ENCODE data around the gene PGD. TPM values are rescaled to one million over a fixed set of nuclear protein-coding genes. Genes with fewer than 3 reads are reported as not detected.

PGD gene
- total RNA-seq, 2 donors from 2014 or later = 77.1 to 151 TPM

DNA sequence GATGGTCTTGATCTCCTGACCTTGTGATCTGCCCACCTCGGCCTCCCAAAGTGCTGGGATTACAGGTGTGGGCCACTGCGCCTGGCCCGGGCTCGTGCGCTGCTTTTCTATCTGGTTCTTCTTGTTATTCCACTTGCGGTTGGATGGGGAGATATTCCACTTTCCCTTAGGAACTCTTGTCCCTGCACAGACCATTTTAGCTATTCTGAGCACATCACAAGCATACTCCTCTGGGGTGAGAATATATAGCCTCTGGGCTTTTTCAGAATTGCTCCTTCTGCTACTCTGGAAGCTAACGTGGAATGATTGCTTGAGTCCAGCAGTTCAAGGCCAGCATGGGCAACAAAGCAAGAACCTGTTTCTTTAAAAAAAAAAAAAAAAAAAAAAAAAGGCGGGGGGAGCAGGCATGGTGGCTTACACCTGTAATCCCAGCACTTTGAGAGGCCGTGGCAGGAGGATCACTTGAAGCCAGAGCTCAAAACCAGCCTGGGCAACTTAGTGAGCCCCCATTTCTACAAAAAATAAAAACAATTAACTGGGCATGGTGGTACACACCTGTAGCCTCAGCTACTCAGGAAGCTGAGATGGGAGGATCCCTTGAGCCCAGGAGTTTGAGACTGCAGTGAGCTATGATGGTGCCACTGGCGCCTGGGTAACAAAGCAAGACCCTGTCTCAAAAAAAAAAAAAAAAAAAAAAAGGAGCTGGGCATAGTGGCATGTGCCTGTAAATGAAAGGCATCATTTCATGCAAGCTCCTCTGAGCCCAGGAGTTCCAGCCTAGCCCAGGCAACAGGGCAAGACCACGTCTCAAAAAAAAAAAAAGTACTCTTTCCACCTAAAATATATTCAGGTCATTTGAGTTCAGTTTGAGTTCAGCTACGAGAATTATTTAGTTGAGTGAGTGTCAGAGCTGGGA is 11.8 kb upstream of the PGD start:
- 80% methylated on average over 12 of the region's 12 CpGs for WGBS
- H3K4me3 ChIP-seq = no peak overlapping the region
- TF ChIP-seq POLR2A (IDR thresholded peaks at IDR 0.05) (no peak), POLR2AphosphoS5 (IDR thresholded peaks at IDR 0.05) (no peak)
- TF ChIP-seq, protein P1, sequence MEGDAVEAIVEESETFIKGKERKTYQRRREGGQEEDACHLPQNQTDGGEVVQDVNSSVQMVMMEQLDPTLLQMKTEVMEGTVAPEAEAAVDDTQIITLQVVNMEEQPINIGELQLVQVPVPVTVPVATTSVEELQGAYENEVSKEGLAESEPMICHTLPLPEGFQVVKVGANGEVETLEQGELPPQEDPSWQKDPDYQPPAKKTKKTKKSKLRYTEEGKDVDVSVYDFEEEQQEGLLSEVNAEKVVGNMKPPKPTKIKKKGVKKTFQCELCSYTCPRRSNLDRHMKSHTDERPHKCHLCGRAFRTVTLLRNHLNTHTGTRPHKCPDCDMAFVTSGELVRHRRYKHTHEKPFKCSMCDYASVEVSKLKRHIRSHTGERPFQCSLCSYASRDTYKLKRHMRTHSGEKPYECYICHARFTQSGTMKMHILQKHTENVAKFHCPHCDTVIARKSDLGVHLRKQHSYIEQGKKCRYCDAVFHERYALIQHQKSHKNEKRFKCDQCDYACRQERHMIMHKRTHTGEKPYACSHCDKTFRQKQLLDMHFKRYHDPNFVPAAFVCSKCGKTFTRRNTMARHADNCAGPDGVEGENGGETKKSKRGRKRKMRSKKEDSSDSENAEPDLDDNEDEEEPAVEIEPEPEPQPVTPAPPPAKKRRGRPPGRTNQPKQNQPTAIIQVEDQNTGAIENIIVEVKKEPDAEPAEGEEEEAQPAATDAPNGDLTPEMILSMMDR (IDR thresholded peaks at IDR 0.05) = no peak
- no peaks in the 10 kb centered on the region for H3K36me3 ChIP-seq
- no peak for DNase-seq (ENCODE audit: low spot score)
- peak overlapping the region in 1 of 2 donors; percentile 44 for H3K27ac ChIP-seq
- intact Hi-C loops (cut with DNase I) = no loop called here
- no peaks in the 10 kb centered on the region for H3K9me3 ChIP-seq
- no peaks in the 10 kb centered on the region for H3K27me3 ChIP-seq (replicated peaks; ENCODE audit: insufficient read depth)
- H3K4me1 ChIP-seq (replicated peaks) = no peaks in the 10 kb centered on the region

DNA sequence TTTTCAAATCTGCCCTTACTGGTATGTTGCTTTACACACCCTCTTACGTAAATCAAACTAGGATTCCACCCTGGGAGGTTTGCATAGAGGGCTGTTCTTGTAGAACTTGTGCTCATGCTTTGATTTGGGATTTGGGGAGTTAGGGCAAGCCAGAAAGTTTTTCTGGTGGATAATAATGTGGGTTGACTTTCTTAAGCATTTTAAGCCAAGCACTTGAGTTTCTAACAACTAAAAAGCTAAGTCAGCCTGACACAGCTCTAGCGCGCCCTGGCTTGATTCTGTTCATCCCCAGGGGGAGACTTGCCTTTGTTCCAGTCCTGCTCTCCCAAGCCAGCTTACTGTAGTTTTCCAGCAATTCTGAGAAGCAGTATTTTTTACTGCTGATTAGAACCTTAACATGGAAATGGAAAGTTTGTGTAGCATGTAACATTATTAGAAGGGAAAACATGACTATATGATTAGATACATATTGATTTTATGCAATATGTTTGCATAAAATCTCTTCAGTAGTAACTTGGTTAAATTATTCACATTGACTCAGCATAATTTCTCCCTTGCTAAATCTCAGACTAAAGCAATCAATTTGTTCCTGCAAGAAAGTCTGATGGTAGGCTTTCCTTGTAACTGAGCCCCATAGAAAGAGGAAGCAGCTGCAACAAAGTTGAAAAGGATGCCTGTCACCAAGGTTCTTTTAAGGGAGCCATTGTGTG is 11.0 kb upstream of the PGD start:
- Histone ChIP-seq H3K36me3 (no peaks in the 10 kb centered on the region), H3K4me1 (replicated peaks) (no peaks in the 10 kb centered on the region), H3K4me3 (no peak overlapping the region), H3K9me3 (no peaks in the 10 kb centered on the region), H3K27ac (peak overlapping the region in 1 of 2 donors; percentile 44), H3K27me3 (replicated peaks; ENCODE audit: insufficient read depth) (no peaks in the 10 kb centered on the region)
- 9% methylated on average over 3 of the region's 3 CpGs for WGBS
- TF ChIP-seq, protein P1 (IDR thresholded peaks at IDR 0.05) = no peak
- no peak for TF ChIP-seq POLR2AphosphoS5 (IDR thresholded peaks at IDR 0.05)
- no peak for TF ChIP-seq POLR2A (IDR thresholded peaks at IDR 0.05)
- intact Hi-C loops (cut with DNase I) = no loop called here
- no peak for DNase-seq (ENCODE audit: low spot score)

DNA sequence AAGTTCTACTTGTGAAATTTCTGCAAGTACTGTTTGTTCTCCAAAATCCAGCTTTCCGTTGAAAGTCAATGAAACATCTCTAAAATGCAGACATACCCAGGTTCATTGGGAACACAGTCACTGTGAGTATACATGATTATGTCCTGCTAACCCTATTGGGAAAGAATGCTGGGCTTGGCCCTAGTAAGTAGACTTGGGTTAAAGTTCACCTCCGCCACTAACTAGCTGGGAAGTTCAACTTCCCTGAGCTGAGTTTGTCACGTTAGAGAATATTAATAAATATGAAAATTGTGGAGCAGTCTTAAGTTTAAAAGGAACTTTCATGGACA is 10.5 kb upstream of the PGD start:
- intact Hi-C loops (cut with DNase I) = no loop called here
- Histone ChIP-seq H3K4me1 (replicated peaks) (no peaks in the 10 kb centered on the region), H3K4me3 (no peak overlapping the region), H3K27me3 (replicated peaks; ENCODE audit: insufficient read depth) (no peaks in the 10 kb centered on the region), H3K27ac (no peak overlapping the region), H3K9me3 (no peaks in the 10 kb centered on the region), H3K36me3 (no peaks in the 10 kb centered on the region)
- TF ChIP-seq POLR2AphosphoS5 (IDR thresholded peaks at IDR 0.05) (no peak), POLR2A (IDR thresholded peaks at IDR 0.05) (no peak)
- TF ChIP-seq, protein P1 (IDR thresholded peaks at IDR 0.05) = no peak
- 57% methylated on average over 3 of the region's 3 CpGs for WGBS
- DNase-seq (ENCODE audit: low spot score) = no peak

DNA sequence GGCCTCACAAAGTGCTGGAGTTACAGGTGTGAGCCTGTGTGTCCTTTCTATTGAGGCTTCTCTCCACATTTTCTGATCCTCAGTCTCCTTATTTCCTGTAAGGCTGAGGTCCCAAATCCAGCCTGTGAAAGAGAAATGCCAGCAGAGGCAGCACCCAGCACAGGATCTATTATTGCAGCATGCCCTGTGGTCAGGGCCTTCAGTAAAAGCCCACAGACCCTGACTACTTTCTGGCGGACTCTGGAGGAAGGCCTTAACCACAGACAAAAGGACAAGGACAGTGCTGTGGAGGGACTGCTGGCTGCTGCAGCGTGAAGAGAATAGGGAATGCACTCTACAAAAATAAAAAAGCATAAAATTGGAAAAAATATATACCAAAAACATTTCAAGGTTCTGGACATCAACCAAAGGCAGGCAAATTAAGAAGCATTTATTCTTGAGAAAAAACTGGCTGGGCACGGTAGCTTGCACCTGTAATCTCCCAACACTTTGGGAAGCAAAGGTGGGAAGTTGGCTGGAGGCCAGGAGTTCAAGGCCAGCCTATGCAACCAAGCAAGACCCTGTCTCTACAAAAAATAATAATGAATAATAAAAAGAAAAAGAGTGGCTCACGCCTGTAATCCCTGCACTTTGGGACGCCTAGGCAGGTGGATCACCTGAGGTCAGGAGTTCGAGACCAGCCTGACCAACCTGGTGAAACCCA is 9.4 kb upstream of the PGD start:
- no peak for DNase-seq (ENCODE audit: low spot score)
- Histone ChIP-seq H3K4me1 (replicated peaks) (no peaks in the 10 kb centered on the region), H3K4me3 (no peak overlapping the region), H3K27ac (no peak overlapping the region), H3K27me3 (replicated peaks; ENCODE audit: insufficient read depth) (no peaks in the 10 kb centered on the region), H3K9me3 (no peaks in the 10 kb centered on the region), H3K36me3 (no peaks in the 10 kb centered on the region)
- TF ChIP-seq, protein P1 (IDR thresholded peaks at IDR 0.05) = no peak
- no peak for TF ChIP-seq POLR2AphosphoS5 (IDR thresholded peaks at IDR 0.05)
- TF ChIP-seq POLR2A (IDR thresholded peaks at IDR 0.05) = no peak
- WGBS = 84% methylated on average over 6 of the region's 6 CpGs
- intact Hi-C loops (cut with DNase I) = no loop called here

All from prostate gland (tissue), 2 donors.